Measurements from ENCODE around the gene RPS16. TPM values are rescaled to one million over a fixed set of nuclear protein-coding genes. Genes with fewer than 3 reads are reported as not detected.
A peak's percentile ranks its signal among the peaks of the same experiment; 100 is the strongest.

RPS16 gene
- total RNA-seq, 1 donor from 2014 or later, result 75.3 TPM

- TF ChIP-seq CTCF (IDR thresholded peaks at IDR 0.05; ENCODE audit: insufficient read depth, low read length, severe bottlenecking), result no peak
- no peak for DNase-seq (ENCODE audit: low read depth)
- no peak for FAIRE-seq
- H3K4me3 ChIP-seq (ENCODE audit: low read depth, low read length), result peak overlapping the region; percentile 96
- H3K27me3 ChIP-seq (ENCODE audit: control insufficient read depth, insufficient read depth, low read length), result no peaks in the 10 kb centered on the region
- H3K36me3 ChIP-seq (ENCODE audit: control insufficient read depth, insufficient read depth, low read length), result peaks cover 19% of the 10 kb centered on the region
These were observed 1.3 kb downstream of the RPS16 start for GRCh38 chr19:39434123-39435076.

- no peak for TF ChIP-seq CTCF (IDR thresholded peaks at IDR 0.05; ENCODE audit: insufficient read depth, low read length, severe bottlenecking)
- FAIRE-seq (no peak), DNase-seq (ENCODE audit: low read depth) (no peak)
- H3K4me3 ChIP-seq (ENCODE audit: low read depth, low read length), result no peak overlapping the region
- H3K27me3 ChIP-seq (ENCODE audit: control insufficient read depth, insufficient read depth, low read length), result no peaks in the 10 kb centered on the region
- H3K36me3 ChIP-seq (ENCODE audit: control insufficient read depth, insufficient read depth, low read length), result peaks cover 19% of the 10 kb centered on the region
These were observed 2.2 kb downstream of the RPS16 start for GRCh38 chr19:39433480-39434079.

- Histone ChIP-seq H3K27me3 (ENCODE audit: control insufficient read depth, insufficient read depth, low read length) (no peaks in the 10 kb centered on the region), H3K4me3 (ENCODE audit: low read depth, low read length) (no peak overlapping the region), H3K36me3 (ENCODE audit: control insufficient read depth, insufficient read depth, low read length) (peaks cover 19% of the 10 kb centered on the region)
- no peak for TF ChIP-seq CTCF (IDR thresholded peaks at IDR 0.05; ENCODE audit: insufficient read depth, low read length, severe bottlenecking)
- DNase-seq (ENCODE audit: low read depth) (no peak), FAIRE-seq (no peak)
These were observed 3.1 kb downstream of the RPS16 start for GRCh38 chr19:39432677-39433025.

- Histone ChIP-seq H3K27me3 (ENCODE audit: control insufficient read depth, insufficient read depth, low read length) (no peaks in the 10 kb centered on the region), H3K36me3 (ENCODE audit: control insufficient read depth, insufficient read depth, low read length) (peaks cover 19% of the 10 kb centered on the region), H3K4me3 (ENCODE audit: low read depth, low read length) (no peak overlapping the region)
- no peak for TF ChIP-seq CTCF (IDR thresholded peaks at IDR 0.05; ENCODE audit: insufficient read depth, low read length, severe bottlenecking)
- DNase-seq (ENCODE audit: low read depth) (peak; percentile 98), FAIRE-seq (peak; percentile 93)
These were observed 4.8 kb downstream of the RPS16 start for GRCh38 chr19:39430675-39431593.

GRCh38 chr19:39428283-39429112, 7.3 kb downstream of the RPS16 start:
- FAIRE-seq, result no peak
- no peaks in the 10 kb centered on the region for H3K27me3 ChIP-seq (ENCODE audit: control insufficient read depth, insufficient read depth, low read length)

More at GRCh38 chr19:39428283-39429112, 7.3 kb downstream of the RPS16 start:
- H3K36me3 ChIP-seq (ENCODE audit: control insufficient read depth, insufficient read depth, low read length), result peaks cover 11% of the 10 kb centered on the region
- no peak overlapping the region for H3K4me3 ChIP-seq (ENCODE audit: low read depth, low read length)
- DNase-seq (ENCODE audit: low read depth), result no peak
- TF ChIP-seq CTCF (IDR thresholded peaks at IDR 0.05; ENCODE audit: insufficient read depth, low read length, severe bottlenecking), result no peak
